Memory B cell (primary cell): Measurements from ENCODE around the gene DPY19L2.
"Not testable (repeated sequence)": the region's sequence is repeated elsewhere in the genome, so short reads cannot be mapped to it uniquely, and the experiment has no call there.

Source experiments
- ATAC-seq: fragments of 150-1000 bp; cut with Tn5 transposase; 2 replicates; pipeline ENCODE4 v1.10.0; 2021; ENCODE audit warnings: low read depth, mild to moderate bottlenecking, moderate library complexity
- DNase-seq, 2 donors: peaks; one replicate each; pipeline ENCODE4 v3.0.0; 2022; ENCODE audit warnings: low spot score in 2 of 2
- H3K27ac Mint-ChIP-seq: one replicate; pipeline ENCODE4 v1.8.0; 2022; ENCODE audit warnings: mild to moderate bottlenecking, moderate library complexity, mixed read lengths
- H3K27me3 Mint-ChIP-seq: one replicate; pipeline ENCODE4 v1.8.0; 2022; ENCODE audit warnings: mixed read lengths
- H3K36me3 Mint-ChIP-seq: one replicate; pipeline ENCODE4 v1.8.0; 2022; ENCODE audit warnings: mild to moderate bottlenecking, mixed read lengths
- H3K4me1 Mint-ChIP-seq: one replicate; pipeline ENCODE4 v1.8.0; 2022; ENCODE audit warnings: mixed read lengths
- H3K4me3 Mint-ChIP-seq: one replicate; pipeline ENCODE4 v1.8.0; 2022; ENCODE audit warnings: mild to moderate bottlenecking, moderate library complexity, mixed read lengths
- H3K9me3 Mint-ChIP-seq: one replicate; pipeline ENCODE4 v1.8.0; 2022; ENCODE audit warnings: mixed read lengths

Gene DPY19L2

DNA sequence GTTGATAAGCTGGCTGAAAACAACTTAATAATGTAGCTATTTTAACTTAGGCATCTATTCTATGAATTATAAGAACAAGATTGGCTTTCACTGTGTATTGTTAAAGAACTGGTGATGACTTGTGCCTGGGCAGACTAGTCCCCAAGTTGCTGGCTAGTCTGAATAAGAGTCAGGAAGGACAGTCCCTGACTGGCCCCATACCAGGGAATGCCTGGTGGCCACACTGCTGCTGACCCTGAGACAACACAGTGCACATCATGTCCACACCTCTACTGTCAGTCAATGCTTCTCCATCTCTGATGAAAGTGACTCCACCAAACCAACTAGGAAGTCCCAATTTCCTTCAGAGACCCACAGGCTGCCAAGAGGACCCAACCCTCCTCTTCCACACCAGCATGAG lies 130.5 kb downstream of the DPY19L2 start:
- H3K36me3 Mint-ChIP-seq, H3K27ac Mint-ChIP-seq, ATAC-seq, DNase-seq, H3K27me3 Mint-ChIP-seq, H3K4me3 Mint-ChIP-seq, H3K4me1 Mint-ChIP-seq, H3K9me3 Mint-ChIP-seq: not testable (repeated sequence)

DNA sequence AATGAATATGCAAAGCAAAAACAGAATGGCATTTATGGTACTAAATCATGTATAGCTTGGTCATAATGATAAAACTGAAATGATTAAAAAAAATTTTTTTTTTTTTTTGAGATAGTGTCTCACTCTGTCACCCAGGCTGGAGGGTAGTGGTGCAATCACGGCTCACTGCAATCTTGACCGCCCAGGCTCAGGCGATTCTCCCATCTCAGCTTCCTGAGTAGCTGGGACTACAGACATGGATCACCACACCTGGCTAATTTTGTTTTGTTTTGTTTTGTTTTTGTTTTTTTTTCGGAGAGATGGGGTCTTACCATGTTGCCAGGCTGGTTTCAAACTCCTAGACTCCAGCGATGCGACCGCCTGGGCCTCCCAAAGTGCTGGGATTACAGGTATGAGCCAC lies 138.7 kb downstream of the DPY19L2 start:
- not testable (repeated sequence) for H3K4me1 Mint-ChIP-seq, H3K4me3 Mint-ChIP-seq, ATAC-seq, H3K36me3 Mint-ChIP-seq, H3K9me3 Mint-ChIP-seq, H3K27ac Mint-ChIP-seq, H3K27me3 Mint-ChIP-seq, DNase-seq

DNA sequence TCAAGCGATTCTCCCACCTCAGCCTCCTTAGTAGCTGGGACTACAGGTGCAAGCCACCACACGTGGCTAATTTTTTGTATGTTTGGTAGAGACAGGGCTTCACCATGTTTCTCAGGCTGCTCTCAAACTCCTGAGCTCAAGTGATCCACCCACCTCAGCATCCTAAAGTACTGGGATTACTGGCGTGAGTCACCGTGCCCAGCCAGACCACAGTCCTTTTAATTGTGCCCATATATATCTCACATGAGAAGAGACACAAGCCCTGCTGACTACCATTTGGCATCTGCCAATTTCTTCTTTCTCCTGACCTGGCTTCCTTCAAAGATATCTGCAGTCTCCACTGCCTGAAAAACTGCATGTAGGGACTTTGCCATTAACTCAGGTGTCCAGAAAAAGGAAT lies 142.5 kb downstream of the DPY19L2 start:
- no peak for DNase-seq
- Mint-ChIP-seq H3K27me3 (no peaks in the 10 kb centered on the region), H3K4me1 (no peaks in the 10 kb centered on the region), H3K36me3 (no peaks in the 10 kb centered on the region), H3K4me3 (no peak overlapping the region), H3K9me3 (peaks cover 7% of the 10 kb centered on the region), H3K27ac (no peak overlapping the region)
- no peak for ATAC-seq

DNA sequence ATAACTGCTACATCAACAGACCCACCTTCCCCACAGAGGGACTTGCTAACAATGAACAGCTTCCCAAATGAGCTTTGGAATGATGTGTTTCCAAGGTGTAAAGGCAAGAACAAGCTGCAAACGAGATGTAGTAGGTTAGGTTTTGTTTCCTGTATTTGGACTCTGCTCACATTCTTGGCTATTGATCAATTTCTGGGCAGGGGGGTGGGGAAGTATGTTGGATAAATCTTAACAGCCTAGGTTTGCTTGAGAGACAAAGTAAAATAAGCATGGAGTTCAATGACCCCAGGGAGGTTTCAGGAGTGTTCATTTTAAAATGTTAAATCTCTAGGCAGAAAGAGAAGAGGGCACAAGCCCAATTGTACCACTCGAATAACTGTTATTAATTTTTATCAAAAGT lies 146.6 kb downstream of the DPY19L2 start:
- DNase-seq, result no peak
- Mint-ChIP-seq H3K4me1 (no peaks in the 10 kb centered on the region), H3K27me3 (no peaks in the 10 kb centered on the region), H3K9me3 (no peaks in the 10 kb centered on the region), H3K36me3 (no peaks in the 10 kb centered on the region), H3K27ac (no peak overlapping the region), H3K4me3 (no peak overlapping the region)
- ATAC-seq, result no peak
